Endothelial cell (in vitro differentiated cells): ENCODE data around the gene ZNF674. TPM values are rescaled to one million over a fixed set of nuclear protein-coding genes. Genes with fewer than 3 reads are reported as not detected.

Experiments used
- DNase-seq: peaks from one replicate; pipeline ENCODE4 v3.0.0; 2021; ENCODE audit warnings: low spot score
- H3K27ac Mint-ChIP-seq: one replicate; pipeline ENCODE4 v1.8.0; 2021; ENCODE audit warnings: mixed read lengths, inconsistent platforms; ENCODE audit not compliant: unreplicated experiment
- H3K27me3 Mint-ChIP-seq: one replicate; pipeline ENCODE4 v1.8.0; 2021; ENCODE audit warnings: mild to moderate bottlenecking, moderate library complexity, mixed read lengths, inconsistent platforms; ENCODE audit not compliant: unreplicated experiment
- H3K36me3 Mint-ChIP-seq: one replicate; pipeline ENCODE4 v1.8.0; 2021; ENCODE audit warnings: mild to moderate bottlenecking, low read depth, mixed read lengths, inconsistent platforms; ENCODE audit not compliant: unreplicated experiment
- H3K4me1 Mint-ChIP-seq: one replicate; pipeline ENCODE4 v1.8.0; 2021; ENCODE audit warnings: mild to moderate bottlenecking, mixed read lengths, inconsistent platforms; ENCODE audit not compliant: unreplicated experiment
- H3K4me3 Mint-ChIP-seq: one replicate; pipeline ENCODE4 v1.8.0; 2021; ENCODE audit warnings: mild to moderate bottlenecking, mixed read lengths, inconsistent platforms; ENCODE audit not compliant: unreplicated experiment
- H3K9me3 Mint-ChIP-seq: one replicate; pipeline ENCODE4 v1.8.0; 2021; ENCODE audit warnings: mixed read lengths, inconsistent platforms; ENCODE audit not compliant: unreplicated experiment
- total RNA-seq: library from RNA; stranded (reverse); fragmentation: NEBNext Ultra II Directional; extraction: Animal tissue kit (Norgen Biotek cat#: 25700); gene quantifications from one replicate; pipeline ENCODE4 v1.2.1, GENCODE V29; 2021; ENCODE audit not compliant: unreplicated experiment
- TF ChIP-seq, protein P1 (sequence below): fragments of 200-600 bp; sonication (generic); IDR thresholded peaks from one replicate; pipeline ENCODE4 v1.5.0; 2021; ENCODE audit warnings: antibody characterized with exemption; ENCODE audit not compliant: unreplicated experiment

ZNF674 gene
- total RNA-seq, 1 donor from 2014 or later, result 7.3 TPM

DNA sequence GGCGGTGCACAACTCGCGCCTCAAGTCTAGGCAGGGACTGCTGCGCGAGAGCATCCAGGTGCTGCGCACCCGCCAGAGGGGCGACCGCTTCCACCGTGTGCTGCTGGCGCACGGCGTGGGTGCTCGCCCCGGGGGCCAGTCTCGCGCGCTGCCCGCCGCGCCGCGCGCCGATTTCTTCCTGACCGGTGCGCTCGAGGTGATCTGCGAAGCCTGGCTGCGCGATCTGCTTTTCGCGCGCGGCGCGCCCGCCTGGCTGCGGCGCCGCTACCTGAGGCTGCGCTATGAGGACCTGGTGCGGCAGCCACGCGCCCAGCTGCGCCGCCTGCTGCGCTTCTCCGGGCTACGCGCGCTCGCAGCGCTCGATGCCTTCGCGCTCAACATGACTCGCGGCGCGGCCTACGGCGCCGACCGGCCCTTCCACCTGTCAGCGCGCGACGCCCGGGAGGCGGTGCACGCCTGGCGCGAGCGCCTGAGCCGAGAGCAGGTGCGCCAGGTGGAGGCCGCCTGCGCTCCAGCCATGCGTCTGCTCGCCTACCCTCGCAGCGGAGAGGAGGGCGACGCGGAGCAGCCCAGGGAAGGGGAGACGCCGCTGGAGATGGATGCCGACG is 29.7 kb upstream of the ZNF674 start:
- TF ChIP-seq, protein P1, sequence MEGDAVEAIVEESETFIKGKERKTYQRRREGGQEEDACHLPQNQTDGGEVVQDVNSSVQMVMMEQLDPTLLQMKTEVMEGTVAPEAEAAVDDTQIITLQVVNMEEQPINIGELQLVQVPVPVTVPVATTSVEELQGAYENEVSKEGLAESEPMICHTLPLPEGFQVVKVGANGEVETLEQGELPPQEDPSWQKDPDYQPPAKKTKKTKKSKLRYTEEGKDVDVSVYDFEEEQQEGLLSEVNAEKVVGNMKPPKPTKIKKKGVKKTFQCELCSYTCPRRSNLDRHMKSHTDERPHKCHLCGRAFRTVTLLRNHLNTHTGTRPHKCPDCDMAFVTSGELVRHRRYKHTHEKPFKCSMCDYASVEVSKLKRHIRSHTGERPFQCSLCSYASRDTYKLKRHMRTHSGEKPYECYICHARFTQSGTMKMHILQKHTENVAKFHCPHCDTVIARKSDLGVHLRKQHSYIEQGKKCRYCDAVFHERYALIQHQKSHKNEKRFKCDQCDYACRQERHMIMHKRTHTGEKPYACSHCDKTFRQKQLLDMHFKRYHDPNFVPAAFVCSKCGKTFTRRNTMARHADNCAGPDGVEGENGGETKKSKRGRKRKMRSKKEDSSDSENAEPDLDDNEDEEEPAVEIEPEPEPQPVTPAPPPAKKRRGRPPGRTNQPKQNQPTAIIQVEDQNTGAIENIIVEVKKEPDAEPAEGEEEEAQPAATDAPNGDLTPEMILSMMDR, result no peak
- Mint-ChIP-seq H3K9me3 (no peaks in the 10 kb centered on the region), H3K27ac (no peak overlapping the region), H3K36me3 (peaks cover 9% of the 10 kb centered on the region), H3K4me3 (peak overlapping the region; percentile 84), H3K4me1 (peaks cover 31% of the 10 kb centered on the region), H3K27me3 (peaks cover 6% of the 10 kb centered on the region)
- peak; percentile 5 for DNase-seq

DNA sequence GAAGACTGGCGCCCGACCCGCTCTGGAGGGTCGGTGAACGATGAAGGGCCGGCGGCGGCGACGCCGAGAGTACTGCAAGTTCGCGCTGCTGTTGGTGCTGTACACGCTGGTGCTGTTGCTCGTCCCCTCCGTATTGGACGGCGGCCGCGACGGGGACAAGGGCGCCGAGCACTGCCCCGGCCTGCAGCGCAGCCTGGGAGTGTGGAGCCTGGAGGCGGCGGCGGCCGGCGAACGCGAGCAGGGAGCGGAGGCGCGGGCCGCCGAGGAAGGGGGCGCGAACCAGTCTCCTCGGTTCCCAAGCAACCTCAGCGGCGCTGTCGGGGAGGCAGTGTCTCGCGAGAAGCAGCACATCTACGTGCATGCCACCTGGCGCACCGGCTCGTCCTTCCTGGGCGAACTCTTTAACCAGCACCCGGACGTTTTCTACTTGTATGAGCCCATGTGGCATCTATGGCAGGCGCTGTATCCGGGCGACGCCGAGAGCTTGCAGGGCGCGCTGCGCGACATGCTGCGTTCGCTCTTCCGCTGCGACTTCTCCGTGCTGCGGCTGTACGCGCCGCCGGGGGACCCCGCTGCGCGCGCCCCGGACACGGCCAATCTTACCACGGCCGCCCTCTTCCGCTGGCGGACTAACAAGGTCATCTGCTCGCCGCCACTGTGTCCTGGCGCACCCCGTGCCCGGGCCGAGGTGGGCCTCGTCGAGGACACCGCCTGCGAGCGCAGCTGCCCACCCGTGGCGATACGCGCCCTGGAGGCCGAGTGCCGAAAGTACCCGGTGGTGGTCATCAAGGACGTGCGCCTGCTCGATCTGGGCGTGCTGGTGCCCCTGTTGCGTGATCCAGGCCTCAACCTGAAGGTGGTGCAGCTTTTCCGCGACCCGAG is 28.9 kb upstream of the ZNF674 start:
- peak; percentile 47 for DNase-seq
- Mint-ChIP-seq H3K9me3 (no peaks in the 10 kb centered on the region), H3K4me1 (peaks cover 26% of the 10 kb centered on the region), H3K27ac (no peak overlapping the region), H3K4me3 (peak overlapping the region; percentile 84), H3K27me3 (peaks cover 6% of the 10 kb centered on the region), H3K36me3 (peaks cover 4% of the 10 kb centered on the region)
- TF ChIP-seq, protein P1, result no peak

DNA sequence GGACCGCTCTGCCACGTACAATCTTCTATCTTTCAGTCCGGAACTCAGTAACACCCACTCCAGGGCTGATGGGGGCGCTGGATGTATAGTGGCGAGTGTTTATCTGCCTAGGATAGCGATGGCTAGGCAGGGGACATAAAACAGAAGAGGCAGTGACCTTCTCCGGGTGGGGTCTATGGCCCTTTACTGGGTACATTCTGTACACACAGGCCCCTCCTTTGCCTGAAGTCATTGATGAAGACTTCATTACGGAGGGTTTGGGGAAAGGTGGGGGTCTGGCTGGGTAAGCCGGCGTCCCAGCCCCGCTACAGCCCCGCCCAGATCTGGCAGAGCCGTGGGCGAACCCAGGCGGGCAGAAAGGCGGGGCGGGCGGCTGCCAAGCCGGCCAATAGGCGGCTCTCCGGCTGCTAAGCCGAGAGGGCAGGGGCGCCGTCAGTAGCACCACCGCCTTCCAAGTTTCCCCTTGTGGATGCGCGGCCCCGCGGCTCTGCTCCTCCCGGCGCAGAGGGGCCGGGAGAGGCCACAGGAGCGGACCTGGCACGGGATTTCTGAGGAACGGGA is 28.2 kb upstream of the ZNF674 start, which contains the start of gene CHST7:
Gene CHST7, plus strand, starts transcription at position 435 of the 561 bp plus-strand sequence. CDS start 167 bp downstream, outside the sequence.
- peak; percentile 66 for DNase-seq
- Mint-ChIP-seq H3K27me3 (peaks cover 6% of the 10 kb centered on the region), H3K4me1 (peaks cover 25% of the 10 kb centered on the region), H3K9me3 (no peaks in the 10 kb centered on the region), H3K4me3 (peak within 1 kb of the TSS; percentile 84), H3K36me3 (peaks cover 4% of the 10 kb centered on the region), H3K27ac (no peak within 1 kb of the TSS)
- TF ChIP-seq, protein P1, result no peak

DNA sequence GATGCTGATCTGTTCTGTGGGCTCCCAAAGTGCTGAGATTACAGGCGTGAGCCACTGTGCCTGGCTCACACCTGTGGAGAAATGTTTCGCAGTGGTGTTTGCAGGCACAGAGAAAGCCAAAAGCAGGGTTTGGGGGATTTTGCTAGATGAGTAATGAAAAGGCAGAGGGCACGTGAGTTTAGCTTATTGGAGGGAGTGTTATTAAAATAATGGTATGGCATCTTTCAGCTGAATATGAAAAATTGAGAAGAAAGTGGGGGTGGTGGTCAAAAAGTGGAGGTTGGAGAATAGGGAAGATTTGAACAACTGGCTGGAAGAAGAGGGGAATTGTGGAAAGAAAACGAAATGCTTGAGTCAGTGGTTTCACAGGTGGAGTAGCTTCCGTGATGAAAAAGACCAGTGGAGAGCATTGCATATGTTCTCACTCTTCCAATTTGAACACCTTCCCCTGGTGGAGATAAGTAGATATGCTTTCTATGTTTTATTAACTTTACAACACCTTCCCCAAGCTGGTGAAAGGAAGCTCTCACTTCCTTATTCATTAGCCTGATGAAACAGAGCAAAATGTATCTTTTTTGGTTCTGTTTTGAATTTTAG is 27.2 kb upstream of the ZNF674 start:
- TF ChIP-seq, protein P1, result no peak
- Mint-ChIP-seq H3K36me3 (peaks cover 4% of the 10 kb centered on the region), H3K9me3 (no peaks in the 10 kb centered on the region), H3K4me3 (peak overlapping the region; percentile 82), H3K27ac (peak overlapping the region; percentile 64), H3K27me3 (peaks cover 6% of the 10 kb centered on the region), H3K4me1 (peaks cover 25% of the 10 kb centered on the region)
- no peak for DNase-seq
